GM21619 (cell line): ENCODE measurements around the gene MUSTN1.

Experiments used
- ATAC-seq: cut with Tn5 transposase; IDR thresholded peaks from one replicate; pipeline ENCODE4 v1.9.1; 2021; ENCODE audit not compliant: unreplicated experiment

Gene MUSTN1

DNA sequence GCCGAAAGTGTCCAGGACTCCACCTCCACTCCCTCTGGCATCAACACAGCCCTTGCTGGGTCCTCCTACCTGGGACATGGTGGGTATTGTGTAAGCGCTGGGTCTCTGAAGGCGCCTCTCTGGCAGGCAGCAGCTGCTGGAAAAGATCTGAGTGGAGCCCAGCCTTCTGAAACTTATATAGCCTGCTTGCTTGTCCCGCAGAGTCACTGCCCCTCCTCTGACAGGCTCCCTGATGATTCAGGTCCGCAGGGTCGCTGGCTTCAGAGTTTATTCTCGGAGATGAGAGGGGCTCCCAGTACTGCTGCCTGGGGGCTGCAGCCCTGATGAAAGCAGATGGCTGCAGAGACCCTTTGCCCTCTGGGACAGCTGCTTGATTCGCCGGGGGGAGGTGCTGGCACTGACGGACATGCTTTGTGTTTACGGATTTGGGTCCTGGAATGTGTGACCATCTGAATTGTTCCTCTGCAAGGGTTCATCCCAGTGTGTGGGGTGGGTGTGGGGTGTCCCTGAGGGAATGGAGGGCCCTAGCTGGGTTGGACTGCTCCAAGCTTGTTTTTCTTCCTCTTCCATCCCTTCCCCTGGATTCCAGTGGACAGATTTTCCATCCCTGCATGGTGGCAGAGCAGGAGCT is at the start of gene MUSTN1:
MUSTN1 (minus strand) TSS at position 149 of the 631 bp plus-strand sequence; CDS start at position 78, 71 bp downstream.
- ATAC-seq, result no peak

DNA sequence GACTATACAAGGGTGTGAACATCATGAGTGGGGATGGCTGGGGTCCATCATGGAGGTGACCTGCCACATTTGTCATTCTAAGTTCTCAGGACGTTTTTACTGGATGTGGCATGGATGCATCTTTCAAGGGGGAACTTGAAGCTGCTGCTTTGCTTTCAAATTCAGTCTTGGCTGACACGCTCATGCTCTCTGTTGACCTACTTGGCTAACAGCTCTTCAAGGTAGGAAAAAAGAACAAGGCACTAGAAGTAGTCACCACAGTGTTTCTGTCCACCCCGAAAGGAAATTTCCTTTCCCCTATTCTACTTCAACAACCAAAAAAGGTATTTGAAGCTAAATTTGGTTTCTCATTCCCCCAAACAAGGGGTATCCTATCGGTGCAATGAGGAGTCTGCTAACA is 47.6 kb upstream of the MUSTN1 start:
- no peak for ATAC-seq

DNA sequence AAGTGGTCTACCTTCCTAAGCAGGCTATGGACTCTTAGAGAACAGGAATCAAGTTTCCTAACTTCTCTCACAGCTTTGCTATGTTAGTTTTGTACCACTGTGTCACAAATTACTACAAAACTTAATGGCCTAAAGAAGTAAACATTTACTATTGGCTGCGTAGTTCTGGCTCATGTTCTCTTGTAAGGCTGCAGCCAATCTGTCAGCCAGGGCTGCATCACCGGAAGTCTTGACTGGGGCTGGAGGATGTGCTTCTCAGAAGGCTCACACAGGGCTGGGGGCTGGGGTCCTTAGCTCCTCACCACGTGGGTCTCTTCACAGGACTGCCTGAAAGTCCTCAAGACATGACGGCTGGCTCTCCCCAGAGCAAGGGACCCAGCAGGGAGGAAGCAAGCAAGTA is 47.1 kb upstream of the MUSTN1 start:
- ATAC-seq, result no peak

DNA sequence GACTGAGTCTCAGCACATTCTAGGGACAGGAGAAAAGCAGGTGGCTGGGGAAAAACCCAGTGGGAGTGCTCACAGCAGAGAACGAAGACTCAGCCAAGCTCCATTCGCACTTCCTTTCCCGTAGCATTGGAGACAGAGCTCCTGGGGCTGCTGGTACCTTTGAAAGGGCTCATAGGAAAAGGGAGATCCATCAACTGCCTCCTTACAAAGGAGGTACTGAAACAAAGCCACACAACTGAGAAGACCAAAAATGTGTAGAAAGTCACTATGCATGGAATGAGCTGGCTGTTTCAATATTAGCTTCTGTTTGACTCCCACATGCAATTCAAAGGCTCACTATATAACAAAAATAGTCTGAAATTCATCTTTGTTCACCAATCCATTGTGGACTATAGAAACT is 45.7 kb upstream of the MUSTN1 start:
- no peak for ATAC-seq

DNA sequence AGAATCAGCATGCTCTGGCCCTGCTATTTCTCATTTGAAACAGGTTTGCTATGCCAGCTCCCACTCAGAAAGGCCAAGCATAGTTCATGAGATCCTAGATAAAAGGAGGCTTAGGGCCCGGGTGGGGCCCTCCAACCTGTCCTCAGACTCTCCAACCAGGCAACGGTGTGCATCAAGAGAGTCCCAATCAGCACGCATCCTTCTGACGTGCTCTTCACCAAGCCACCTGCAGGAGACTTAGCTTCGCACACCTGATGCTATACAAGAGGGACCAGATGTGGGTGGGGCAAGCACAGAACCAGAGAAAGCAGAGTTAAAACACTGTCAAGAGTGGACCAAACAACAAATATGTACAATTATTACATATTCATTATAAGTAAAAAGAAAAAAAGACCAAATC is 45.2 kb upstream of the MUSTN1 start:
- ATAC-seq, result no peak

DNA sequence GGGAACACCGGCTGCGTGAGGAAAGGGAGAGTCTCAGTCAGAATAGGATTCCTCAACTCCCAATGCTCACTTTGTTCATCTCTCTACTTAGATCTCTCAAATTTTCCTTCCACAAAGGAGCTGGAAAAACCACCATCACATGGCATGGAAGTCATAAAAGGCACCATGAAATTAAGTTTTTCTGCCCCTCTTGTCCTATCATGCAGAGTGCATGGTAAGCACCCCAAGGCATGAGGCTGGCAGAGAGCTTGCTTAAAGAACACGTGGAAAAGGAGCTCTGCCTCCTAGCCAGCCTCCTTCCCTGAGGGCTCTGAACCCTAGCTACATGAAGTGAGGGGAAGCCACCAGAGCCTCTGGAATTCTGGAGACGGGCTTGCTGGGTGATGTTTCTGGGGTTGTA is 44.8 kb upstream of the MUSTN1 start:
- ATAC-seq, result no peak

DNA sequence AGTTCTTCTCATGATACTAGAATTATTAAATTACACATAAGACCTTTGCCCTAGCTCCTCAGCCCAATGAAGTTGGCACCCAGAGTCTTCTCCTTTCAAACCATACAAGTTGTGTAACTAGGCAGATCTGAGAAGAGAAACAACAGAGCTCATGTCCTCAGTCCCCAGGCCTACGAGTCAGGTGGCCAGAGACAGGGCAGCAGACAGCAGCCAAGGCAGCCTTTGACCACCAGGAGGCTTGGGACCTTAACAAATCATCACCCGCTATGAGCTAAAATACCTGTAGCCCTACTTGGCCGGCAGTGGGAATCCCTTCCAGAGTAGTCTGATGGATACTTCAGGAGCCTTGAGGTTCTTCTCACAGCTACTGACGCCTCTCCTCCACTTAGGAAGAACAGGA is 44.3 kb upstream of the MUSTN1 start:
- ATAC-seq, result no peak

DNA sequence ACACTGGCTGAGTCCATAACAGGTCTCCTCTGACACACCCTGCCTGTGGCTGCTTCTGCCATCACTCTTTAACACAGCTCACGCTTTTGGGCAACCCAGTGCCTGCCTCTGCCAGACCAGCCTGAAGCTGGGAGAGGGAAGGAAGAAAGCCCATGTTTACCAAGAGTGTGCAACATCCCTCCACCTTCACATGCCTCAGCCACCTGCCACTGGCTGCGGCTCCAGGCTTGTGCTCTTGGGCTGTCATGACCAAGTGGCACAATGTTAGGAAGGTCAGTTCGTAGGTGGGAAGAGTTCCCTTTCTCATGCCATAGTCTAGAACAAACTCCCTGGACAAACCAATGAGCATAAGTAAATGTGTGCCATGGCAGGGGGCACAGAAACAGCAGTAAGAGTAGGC is 42.3 kb upstream of the MUSTN1 start:
- no peak for ATAC-seq

DNA sequence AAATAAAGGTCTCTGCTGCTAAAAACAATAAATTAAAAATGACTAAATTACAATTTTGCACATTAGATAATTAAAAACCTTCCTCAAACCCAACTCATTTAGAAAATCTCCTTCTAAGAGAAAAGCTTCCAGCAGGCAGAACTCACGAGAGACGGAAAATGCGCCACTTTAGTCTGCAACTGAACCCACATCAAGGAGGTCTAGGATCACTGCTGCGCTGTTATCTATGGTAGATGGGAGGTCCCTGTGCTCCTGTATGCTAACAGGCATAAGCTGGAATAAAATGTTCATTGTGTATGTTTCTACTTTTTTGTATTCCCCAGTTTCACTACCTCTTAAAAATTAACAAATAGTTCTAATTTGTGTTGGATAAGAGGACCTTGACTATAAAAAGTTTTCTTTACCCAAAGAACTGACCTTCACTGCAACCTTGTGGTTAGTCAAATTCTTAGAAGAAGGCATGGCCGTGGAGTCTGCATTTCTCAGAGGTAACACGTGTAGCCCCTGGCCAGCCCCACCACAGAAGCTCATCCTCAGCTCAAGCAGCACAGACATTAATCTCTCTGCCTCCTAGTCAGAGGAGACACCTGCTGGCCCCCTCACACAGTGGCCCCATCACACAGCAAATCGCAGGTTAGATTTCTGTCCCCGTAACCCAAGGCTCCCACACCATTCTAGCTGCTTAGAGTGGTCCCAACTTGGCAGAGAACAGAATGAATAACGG is 40.2 kb upstream of the MUSTN1 start:
- no peak for ATAC-seq

DNA sequence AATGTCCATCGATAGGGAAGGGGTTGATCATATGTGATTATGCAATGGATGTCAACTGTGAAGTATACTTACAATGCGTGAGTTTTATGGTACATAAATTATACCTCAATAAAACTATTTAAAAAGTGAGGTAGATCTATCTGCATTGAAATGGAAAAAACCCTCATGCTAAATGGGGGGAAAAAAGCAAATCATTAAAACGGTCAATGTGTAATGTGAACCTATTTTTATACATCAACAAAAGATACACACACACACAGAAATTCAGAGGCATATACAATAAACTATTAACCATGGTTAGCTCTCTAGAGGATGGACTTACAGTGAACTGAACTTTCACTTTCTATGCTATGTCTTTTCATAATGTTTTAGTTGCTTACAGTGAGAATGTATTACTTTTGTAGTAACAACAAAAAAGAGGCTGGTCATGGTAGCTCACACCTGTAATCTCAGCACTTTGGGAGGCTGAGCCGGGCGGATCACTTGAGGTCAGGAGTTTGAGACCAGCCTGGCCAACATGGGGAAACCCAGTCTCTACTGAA is 39.4 kb upstream of the MUSTN1 start:
- ATAC-seq, result no peak

DNA sequence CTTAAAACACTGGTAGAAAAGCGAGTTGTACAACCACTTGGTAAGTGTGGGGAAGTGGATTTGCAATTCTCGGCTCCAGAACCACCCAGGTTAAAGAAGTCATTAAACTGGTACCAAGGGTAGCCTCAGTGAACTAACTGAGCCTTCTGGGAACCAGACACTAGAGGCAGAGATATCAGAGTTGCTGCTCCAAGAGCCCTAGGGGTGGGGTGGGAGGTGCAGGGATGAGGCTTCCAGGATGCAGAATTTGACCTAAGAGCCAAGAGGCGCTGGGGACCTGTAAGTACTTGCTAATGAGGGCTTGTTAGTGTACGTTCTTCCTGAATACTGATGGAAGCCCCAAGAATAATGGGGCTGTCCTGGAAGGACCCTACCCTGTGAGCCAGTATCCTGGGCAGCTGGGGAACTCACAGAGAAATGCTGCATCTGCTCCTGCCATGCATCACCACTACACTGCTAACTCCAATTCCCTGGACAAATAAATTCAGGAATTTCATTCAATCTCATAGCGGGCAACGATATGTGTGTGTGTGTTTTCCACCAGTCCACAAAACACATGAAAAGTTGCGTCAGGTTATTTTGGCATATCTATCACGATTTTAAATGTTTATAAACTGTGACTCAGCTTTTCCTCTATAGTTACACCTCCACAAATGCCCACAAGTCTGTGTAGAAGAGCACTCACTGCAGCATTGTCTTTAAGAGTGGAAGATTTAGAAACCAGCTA is 38.8 kb upstream of the MUSTN1 start:
- ATAC-seq, result no peak

DNA sequence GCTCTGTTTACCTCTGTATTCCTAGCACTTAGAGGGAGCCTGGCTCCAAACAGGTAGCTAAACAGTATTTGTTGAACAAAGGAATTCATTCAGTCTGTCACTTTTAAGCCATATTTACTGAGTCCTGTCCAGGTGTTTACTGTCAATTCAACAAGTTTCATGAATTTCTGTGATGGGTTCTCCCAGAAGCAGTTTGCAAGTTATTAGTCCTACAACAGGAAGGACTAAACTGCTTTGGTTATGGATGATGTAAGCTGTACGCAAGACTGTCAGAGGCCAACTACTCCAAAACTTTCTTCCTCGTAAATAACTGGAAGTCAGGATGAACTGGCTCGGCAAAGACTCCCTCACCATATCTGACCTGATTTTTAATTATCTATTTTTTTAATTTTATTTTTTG is 37.4 kb upstream of the MUSTN1 start:
- no peak for ATAC-seq

DNA sequence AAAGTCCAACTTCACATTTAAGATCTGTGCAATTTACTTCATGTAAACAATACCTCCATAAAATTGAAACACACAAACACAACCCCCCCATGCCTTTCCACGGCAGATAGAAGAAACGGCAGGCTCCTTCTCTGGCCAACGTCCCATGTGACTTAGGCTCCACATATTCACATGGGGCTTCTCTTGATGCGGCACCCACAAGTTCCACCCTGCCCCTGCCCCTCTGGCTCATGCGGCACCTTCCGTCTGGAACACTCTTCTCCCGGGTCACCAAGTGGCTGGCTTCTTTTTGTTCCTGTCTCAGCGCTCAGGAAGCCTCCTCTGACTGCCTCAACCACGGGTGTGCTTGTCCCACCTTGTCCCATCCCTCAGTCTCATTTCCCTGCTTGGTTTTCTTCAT is 36.9 kb upstream of the MUSTN1 start:
- no peak for ATAC-seq

DNA sequence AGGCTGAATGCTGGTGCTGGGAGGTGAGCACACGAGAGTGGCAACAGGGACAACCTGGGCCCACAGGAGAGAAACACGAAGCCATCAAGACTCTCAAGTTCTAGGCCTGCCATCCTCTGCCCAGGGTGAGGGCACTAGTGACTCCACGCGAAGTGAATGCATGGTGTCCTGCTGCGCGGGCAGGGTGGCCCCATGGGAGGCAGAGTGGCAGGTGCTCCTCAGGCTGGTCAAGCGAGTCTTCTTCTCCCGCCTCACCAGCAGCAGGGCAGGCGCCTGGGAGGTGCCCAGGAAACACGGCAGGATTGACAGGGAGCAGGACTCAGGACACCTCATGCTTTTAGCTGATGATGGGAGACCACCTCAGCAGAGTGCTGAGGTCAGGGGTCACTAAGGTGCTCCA is 35.7 kb upstream of the MUSTN1 start:
- no peak for ATAC-seq

DNA sequence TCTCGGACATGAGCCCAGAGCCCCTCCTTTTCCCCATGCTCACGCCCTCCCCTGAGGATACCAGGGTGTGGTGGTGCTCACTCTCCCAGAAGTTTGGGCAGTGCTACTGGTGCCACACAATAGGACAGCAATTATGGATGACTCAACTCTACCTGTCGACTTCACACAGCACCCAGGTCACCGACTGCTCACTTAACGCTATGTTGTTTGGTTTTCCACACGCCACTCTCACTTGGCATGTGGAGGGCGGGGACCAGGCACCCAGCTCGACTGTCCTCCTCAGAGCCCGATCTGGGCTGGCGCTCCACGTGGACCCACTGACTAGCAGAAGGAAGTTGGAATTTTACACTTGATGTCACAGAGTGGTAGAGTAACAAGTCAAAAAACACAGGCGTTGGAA is 31.6 kb upstream of the MUSTN1 start:
- ATAC-seq, result no peak

DNA sequence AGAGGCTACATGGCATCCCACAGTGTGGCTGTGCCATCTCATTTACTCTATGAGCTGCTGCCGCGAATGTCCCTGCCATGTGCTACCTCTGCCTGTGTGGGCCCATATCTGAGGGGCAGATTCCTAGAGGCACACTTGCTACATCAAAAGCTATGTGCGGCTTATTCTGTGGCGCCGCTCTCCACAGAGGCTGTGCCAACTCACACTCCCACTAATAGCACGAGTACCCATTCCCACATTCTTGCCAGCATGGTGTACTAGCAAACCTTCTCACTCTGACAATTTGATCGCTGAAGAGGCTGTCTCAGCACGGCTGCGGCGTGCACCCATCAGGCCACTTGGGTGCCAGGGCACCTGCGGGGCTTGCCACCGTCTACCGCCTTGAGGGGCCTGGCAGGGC is 31.2 kb upstream of the MUSTN1 start:
- ATAC-seq, result no peak

DNA sequence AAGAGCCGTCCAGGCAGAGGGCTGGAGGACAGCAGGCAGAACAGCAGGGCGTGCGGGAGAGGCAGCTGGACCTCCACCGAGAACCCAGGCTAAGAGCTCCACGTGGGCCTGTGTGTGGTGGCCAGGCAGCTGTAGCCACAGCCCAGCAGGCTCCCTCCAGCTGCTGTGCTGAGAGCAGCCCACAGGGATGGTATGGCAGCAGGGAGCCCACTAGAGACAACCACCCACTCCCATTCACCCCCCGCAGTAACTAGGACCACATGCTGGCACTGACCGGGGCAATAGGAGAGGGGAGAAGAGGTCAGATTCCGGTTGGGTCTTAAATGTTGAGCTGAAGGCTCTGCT is 25.6 kb upstream of the MUSTN1 start:
- ATAC-seq, result no peak

DNA sequence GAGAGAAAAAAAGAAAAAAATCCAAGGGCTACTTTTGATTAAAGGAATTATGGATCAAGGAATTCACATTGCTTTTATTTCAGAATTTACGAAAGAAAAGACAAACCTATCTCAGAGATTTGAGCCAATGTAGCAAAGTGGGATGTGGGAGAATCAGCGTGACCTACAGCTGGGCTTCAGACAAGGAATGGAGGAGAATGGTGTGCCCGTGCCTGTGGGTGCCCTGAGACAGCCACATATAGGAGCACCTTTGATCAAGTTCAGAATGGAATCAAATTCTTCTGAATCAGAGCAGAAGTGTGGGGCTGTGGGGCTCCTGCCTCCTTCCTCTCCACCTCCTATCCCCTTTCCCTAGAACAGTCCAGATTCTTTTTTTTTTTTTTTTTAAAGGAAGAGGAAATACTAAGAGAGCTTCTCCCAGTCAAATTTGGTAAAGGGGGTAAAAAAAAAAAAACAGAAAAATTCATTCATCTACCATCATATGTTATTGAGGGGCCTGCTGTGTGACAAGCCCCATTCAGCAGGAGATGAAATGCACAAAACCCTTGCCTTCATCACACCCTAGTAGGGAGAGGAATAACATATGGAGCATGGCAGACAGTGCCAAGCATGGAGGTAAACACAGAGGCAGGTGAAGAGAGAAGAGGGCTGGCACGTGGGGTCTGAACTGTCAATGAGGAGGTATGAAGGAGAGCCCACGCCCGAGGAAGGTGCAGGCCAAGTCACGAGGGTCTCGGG is 25.0 kb upstream of the MUSTN1 start:
- ATAC-seq, result no peak

DNA sequence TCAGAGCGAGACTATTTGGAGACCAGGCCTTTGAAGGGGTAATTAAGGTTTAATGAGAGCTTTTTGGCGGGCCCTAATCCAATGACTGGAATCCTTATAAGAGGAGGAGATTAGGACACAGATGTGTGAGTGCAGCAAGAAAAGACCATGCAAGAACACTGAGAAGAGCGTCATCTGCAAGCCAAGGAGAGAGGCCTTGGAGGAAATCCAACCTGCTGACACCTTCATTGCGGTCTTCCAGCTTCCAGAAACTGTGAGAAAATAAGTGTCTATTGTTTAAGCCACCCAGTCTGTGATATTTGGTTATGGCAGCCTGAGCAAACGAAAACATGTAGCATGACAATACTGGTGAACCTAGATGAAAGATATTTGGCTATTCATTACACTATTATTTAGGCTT is 23.0 kb upstream of the MUSTN1 start:
- ATAC-seq, result no peak

DNA sequence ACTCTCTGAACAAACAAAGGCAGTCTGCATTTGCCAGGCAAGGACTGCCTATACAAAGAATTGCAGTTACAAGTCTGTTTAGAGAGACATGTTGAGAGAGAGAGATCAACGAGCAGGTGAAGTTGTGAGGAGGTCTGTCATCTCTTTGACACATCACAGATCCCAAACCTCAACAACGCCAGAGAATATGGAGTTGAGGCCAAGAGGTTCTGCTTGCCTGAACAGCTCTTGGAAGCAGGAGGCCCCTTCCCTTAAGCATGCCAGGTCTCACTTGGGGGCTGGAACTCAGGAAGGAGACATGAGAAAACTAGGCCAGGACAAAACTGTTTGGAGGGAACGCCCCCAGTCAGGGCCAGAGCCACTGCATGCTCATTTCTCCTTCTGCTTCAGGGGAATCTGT is 22.3 kb upstream of the MUSTN1 start:
- no peak for ATAC-seq

DNA sequence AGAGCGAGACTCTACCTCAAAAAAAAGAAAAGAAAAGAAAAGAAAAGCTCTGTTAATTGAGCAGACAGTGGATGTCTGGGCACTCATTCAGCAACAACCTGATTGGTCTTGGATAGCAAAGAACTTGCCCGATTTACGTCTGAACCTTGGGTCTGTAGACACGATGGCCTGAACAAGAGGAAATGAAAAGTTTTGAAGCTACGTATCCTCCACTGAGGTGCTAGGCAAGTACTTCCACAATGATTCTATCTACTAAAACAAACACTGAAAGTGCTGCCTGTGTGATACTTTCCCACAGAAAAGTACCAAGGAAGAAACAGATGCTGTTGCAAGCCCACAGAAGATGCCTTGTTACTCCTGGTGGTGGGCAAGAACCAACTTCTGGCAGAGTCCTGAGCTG is 21.8 kb upstream of the MUSTN1 start:
- no peak for ATAC-seq
